GM12878 (cell line): ENCODE results near the gene SHROOM2. TPM values are rescaled to one million over a fixed set of nuclear protein-coding genes. Genes with fewer than 3 reads are reported as not detected.

Experiments used
- ATAC-seq: fragments of 200-7000 bp; cut with Tn5 transposase; 3 replicates; pipeline ENCODE4 v1.9.1; 2020; ENCODE audit warnings: mild to moderate bottlenecking, moderate library complexity
- BruUV-seq: library from RNA; stranded (reverse); fragments of 400-500 nt; replicated peaks from 2 replicates; lab custom pipeline; 2021; lab: Mats Ljungman, UMichigan
- CTCF ChIA-PET: fragments of 300-600 bp; sonication (Branson Sonifier 250); formaldehyde crosslinking; extraction: SDS; loops from one replicate; lab custom pipeline; 2021; ENCODE audit warnings: inconsistent platforms; lab: Yijun Ruan, JAX
- POLR2A ChIA-PET: fragments of 350-600 bp; formaldehyde crosslinking; extraction: SDS; loops from one replicate; lab custom pipeline; 2021; ENCODE audit warnings: inconsistent platforms; lab: Charles Lee
- RAD21 ChIA-PET: fragments of 300-600 bp; sonication (Branson Sonifier 250); formaldehyde crosslinking; loops from one replicate; lab custom pipeline; 2023; ENCODE audit warnings: antibody characterized with exemption; ENCODE audit not compliant: unreplicated experiment; lab: Charles Lee
- SMC1A ChIA-PET: fragments of 300-600 bp; sonication (Branson Sonifier 250); formaldehyde crosslinking; loops from one replicate; lab custom pipeline; 2023; ENCODE audit not compliant: unreplicated experiment, uncharacterized antibody; lab: Charles Lee
- DNase-seq: peaks from one replicate; pipeline ENCODE4 v3.0.0-alpha.2; 2011; ENCODE audit warnings: low read depth, low spot score
- FAIRE-seq: peaks from 3 replicates; lab custom pipeline; 2011; peaks lifted over from hg19 to GRCh38; lab: Jason Lieb, UNC
- H2AFZ ChIP-seq: 2 replicates; pipeline ENCODE4 v1.6.0; 2011; ENCODE audit warnings: low read depth, low read length, control low read depth; ENCODE audit not compliant: control insufficient read depth
- H3K27ac ChIP-seq: 2 replicates; pipeline ENCODE4 v1.5.1; 2011; ENCODE audit warnings: control low read depth; ENCODE audit not compliant: control insufficient read depth, insufficient read depth
- H3K27me3 ChIP-seq, 2 experiments: replicated peaks in 1 of 2; 2 replicates each; pipeline versions ENCODE4 v1.6.0 to v1.6.1; 2011; ENCODE audit warnings: low read length in 1 of 2; ENCODE audit not compliant: control insufficient read depth in 2 of 2, insufficient read depth in 2 of 2
- H3K36me3 ChIP-seq, 2 experiments: 2 replicates each; pipeline ENCODE4 v1.5.1; 2011; ENCODE audit warnings: low read length in 1 of 2; ENCODE audit not compliant: control insufficient read depth in 2 of 2, insufficient read depth in 2 of 2
- H3K4me1 ChIP-seq: 2 replicates; pipeline ENCODE4 v1.6.1; 2011; ENCODE audit warnings: mild to moderate bottlenecking, low read length, moderate library complexity, mixed read lengths; ENCODE audit not compliant: control insufficient read depth, insufficient read depth
- H3K4me2 ChIP-seq: 2 replicates; pipeline ENCODE4 v1.6.0; 2011; ENCODE audit warnings: control low read depth; ENCODE audit not compliant: control insufficient read depth, insufficient read depth
- H3K4me3 ChIP-seq: fragments of 200-600 bp; sonication (generic); 2 replicates; pipeline ENCODE4 v1.5.1; 2016
- H3K79me2 ChIP-seq: 2 replicates; pipeline ENCODE4 v1.6.0; 2011; ENCODE audit warnings: low read length; ENCODE audit not compliant: control insufficient read depth, insufficient read depth
- H3K9ac ChIP-seq: 2 replicates; pipeline ENCODE4 v1.8.0; 2011; ENCODE audit warnings: low read length, control low read depth, mixed read lengths; ENCODE audit not compliant: control insufficient read depth, insufficient read depth
- H3K9me3 ChIP-seq: replicated peaks from 3 replicates; pipeline ENCODE4 v1.5.1; 2011; ENCODE audit warnings: mild to moderate bottlenecking, low read length; ENCODE audit not compliant: control insufficient read depth, insufficient read depth
- H4K20me1 ChIP-seq: 2 replicates; pipeline ENCODE4 v1.6.0; 2011; ENCODE audit not compliant: control insufficient read depth, insufficient read depth
- CBX3 ChIP-seq: fragments of 200-600 bp; sonication (generic); IDR thresholded peaks from 2 replicates; pipeline ENCODE4 v1.6.1; 2016; ENCODE audit warnings: low read depth, borderline replicate concordance
- CBX5 ChIP-seq: sonication (generic); IDR thresholded peaks from 2 replicates; pipeline ENCODE4 v1.6.1; 2016; ENCODE audit warnings: low read depth, moderate library complexity, mild to moderate bottlenecking, inconsistent platforms
- CHD2 ChIP-seq: IDR thresholded peaks from 2 replicates; pipeline ENCODE4 v1.6.1; 2011; ENCODE audit warnings: low read depth, low read length, improper control_type of control experiment, borderline replicate concordance
- ESRRA ChIP-seq: IDR thresholded peaks from 2 replicates; pipeline ENCODE4 v1.6.1; 2012; ENCODE audit warnings: mild to moderate bottlenecking, low read length, improper control_type of control experiment
- HDGF ChIP-seq: fragments of 450-650 bp; IDR thresholded peaks from 2 replicates; pipeline ENCODE4 v1.6.1; 2016; ENCODE audit warnings: antibody characterized with exemption
- MXI1 ChIP-seq: fragments of 150-350 bp; IDR thresholded peaks from 2 replicates; pipeline ENCODE4 v1.6.1; 2011; ENCODE audit warnings: low read depth, mild to moderate bottlenecking, inconsistent platforms, low read length, improper control_type of control experiment
- NFXL1 ChIP-seq: fragments of 450-650 bp; IDR thresholded peaks from 2 replicates; pipeline ENCODE4 v1.6.1; 2017; ENCODE audit warnings: antibody characterized with exemption, mild to moderate bottlenecking, borderline replicate concordance
- NR2F1 ChIP-seq: fragments of 450-650 bp; conservative IDR thresholded peaks from 2 replicates; pipeline ENCODE4 v1.6.1; 2017; ENCODE audit warnings: mild to moderate bottlenecking
- POLR2A ChIP-seq: IDR thresholded peaks from 2 replicates; pipeline ENCODE4 v1.6.1; 2011; ENCODE audit warnings: low read depth, mild to moderate bottlenecking, low read length
- POU2F2 ChIP-seq: IDR thresholded peaks from 3 replicates; pipeline ENCODE4 v1.6.1; 2011; ENCODE audit warnings: low read depth, mild to moderate bottlenecking, low read length, borderline replicate concordance
- RB1 ChIP-seq: fragments of 450-650 bp; formaldehyde crosslinking; IDR thresholded peaks from 2 replicates; pipeline ENCODE4 v1.6.1; 2017; ENCODE audit warnings: mild to moderate bottlenecking, borderline replicate concordance
- SMARCA5 ChIP-seq: fragments of 450-650 bp; IDR thresholded peaks from 2 replicates; pipeline ENCODE4 v1.6.1; 2017; ENCODE audit warnings: mild to moderate bottlenecking
- SREBF1 ChIP-seq: IDR thresholded peaks from 2 replicates; pipeline ENCODE4 v1.6.1; 2012; ENCODE audit warnings: mild to moderate bottlenecking, low read length
- STAT3 ChIP-seq: IDR thresholded peaks from 2 replicates; pipeline ENCODE4 v1.6.1; 2011; ENCODE audit warnings: low read depth, low read length, improper control_type of control experiment
- TARDBP ChIP-seq: IDR thresholded peaks from 2 replicates; pipeline ENCODE4 v1.6.1; 2016; ENCODE audit warnings: borderline replicate concordance
- TBL1XR1 ChIP-seq: IDR thresholded peaks from 2 replicates; pipeline ENCODE4 v1.6.1; 2012; ENCODE audit warnings: low read depth, low read length, improper control_type of control experiment
- YBX1 ChIP-seq: fragments of 450-650 bp; IDR thresholded peaks from 2 replicates; pipeline ENCODE4 v1.6.1; 2016; ENCODE audit warnings: antibody characterized with exemption
- ZNF274 ChIP-seq: IDR thresholded peaks from one replicate; pipeline ENCODE4 v1.8.0; 2011; ENCODE audit not compliant: insufficient read length, insufficient read depth
- WGBS: methylation state at CpG from one replicate; pipeline ENCODE4 v1.1.6; 2016; ENCODE audit warnings: low lambda C conversion rate; ENCODE audit not compliant: insufficient replicate concordance, insufficient coverage; ENCODE audit errors: missing lambda C conversion rate; 5-methylcytosine and 5-hydroxymethylcytosine counted together
- in situ Hi-C: fragments of 300-500 bp; cut with MboI; formaldehyde crosslinking; loops from 9 replicates; pipeline ENCODE4 v1.14.3; 2018; ENCODE audit warnings: mixed read lengths
- intact Hi-C: fragments of 100-400 bp; cut with micrococcal nuclease; formaldehyde crosslinking; loops from one replicate; pipeline ENCODE4 v1.14.2; 2022; ENCODE audit not compliant: unreplicated experiment
- polyA plus RNA-seq, 11 experiments: library from polyadenylated mRNA; depleted of rRNA in 4 of 11; unstranded in 6 of 11; stranded (reverse) in 5 of 11; fragments of >200 nt; fragmentation: Nextera tagmentation in 4 of 11; fragmentation: Illumina TruSeq in 1 of 11; extraction: Ambion mirVana in 4 of 11; extraction: Trizol in 1 of 11; gene quantifications; 1 replicate in 1 of 11; 2 replicates in 10 of 11; pipeline versions ENCODE4 v1.2.1 to v1.2.3, GENCODE V29; 2011 to 2016; ENCODE audit warnings: inconsistent platforms in 2 of 11, missing spikeins in 2 of 11, low read depth in 1 of 11
- total RNA-seq, 4 experiments: library from RNA; depleted of rRNA in 3 of 4; stranded (reverse); fragments of >200 nt in 3 of 4; fragmentation: Illumina TruSeq in 1 of 4; extraction: Trizol in 1 of 4; gene quantifications; 2 replicates each; pipeline versions ENCODE4 v1.2.1 to v1.2.3, GENCODE V29; 2013 to 2021
- TF ChIP-seq, protein P1 (sequence below): fragments of 450-650 bp; IDR thresholded peaks from 2 replicates; pipeline ENCODE4 v1.6.1; 2017; ENCODE audit warnings: mild to moderate bottlenecking, low read depth, inconsistent platforms; ENCODE audit not compliant: poor library complexity, severe bottlenecking
- TF ChIP-seq, protein P2 (sequence below): IDR thresholded peaks from 2 replicates; pipeline ENCODE4 v1.6.1; 2012; ENCODE audit warnings: low read depth, low read length, improper control_type of control experiment
- TF ChIP-seq, protein P3 (sequence below): fragments of 150-350 bp; IDR thresholded peaks from 2 replicates; pipeline ENCODE4 v1.6.1; 2016; ENCODE audit warnings: low read depth, low read length

SHROOM2 gene
- total and polyA plus RNA-seq, 10 of the 15 experiments (the other 5 are each of a cell fraction or from before 2014, with no cell fraction given) = under 0.01 to 0.15 (median 0.09) TPM; not detected in 2

DNA sequence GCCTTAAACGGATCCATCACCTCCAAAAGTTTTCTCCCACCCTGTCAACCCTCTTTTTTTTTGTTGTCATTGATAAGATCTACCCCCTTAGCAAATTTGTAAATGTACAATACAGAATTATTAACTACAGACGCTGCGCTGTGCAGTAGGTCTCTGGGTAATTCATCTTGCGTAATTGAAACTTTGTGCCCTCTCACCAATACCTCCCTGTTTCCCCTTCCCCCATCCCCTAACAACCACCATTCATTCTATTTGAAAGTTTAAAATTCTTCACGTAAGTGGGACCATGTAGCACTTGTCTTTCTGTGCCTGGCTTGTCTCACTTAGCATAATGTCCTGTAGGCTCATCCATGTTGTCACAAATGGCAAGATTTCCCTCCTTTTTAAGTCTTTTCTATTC, 135.2 kb downstream of the SHROOM2 start (continued):
- TF ChIP-seq ZNF274 (no peak), NFXL1 (no peak), TARDBP (no peak), HDGF (no peak), CHD2 (no peak), CBX5 (no peak), POLR2A (no peak), RB1 (no peak)
- TF ChIP-seq, protein P1, sequence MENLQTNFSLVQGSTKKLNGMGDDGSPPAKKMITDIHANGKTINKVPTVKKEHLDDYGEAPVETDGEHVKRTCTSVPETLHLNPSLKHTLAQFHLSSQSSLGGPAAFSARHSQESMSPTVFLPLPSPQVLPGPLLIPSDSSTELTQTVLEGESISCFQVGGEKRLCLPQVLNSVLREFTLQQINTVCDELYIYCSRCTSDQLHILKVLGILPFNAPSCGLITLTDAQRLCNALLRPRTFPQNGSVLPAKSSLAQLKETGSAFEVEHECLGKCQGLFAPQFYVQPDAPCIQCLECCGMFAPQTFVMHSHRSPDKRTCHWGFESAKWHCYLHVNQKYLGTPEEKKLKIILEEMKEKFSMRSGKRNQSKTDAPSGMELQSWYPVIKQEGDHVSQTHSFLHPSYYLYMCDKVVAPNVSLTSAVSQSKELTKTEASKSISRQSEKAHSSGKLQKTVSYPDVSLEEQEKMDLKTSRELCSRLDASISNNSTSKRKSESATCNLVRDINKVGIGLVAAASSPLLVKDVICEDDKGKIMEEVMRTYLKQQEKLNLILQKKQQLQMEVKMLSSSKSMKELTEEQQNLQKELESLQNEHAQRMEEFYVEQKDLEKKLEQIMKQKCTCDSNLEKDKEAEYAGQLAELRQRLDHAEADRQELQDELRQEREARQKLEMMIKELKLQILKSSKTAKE = no peak

DNA sequence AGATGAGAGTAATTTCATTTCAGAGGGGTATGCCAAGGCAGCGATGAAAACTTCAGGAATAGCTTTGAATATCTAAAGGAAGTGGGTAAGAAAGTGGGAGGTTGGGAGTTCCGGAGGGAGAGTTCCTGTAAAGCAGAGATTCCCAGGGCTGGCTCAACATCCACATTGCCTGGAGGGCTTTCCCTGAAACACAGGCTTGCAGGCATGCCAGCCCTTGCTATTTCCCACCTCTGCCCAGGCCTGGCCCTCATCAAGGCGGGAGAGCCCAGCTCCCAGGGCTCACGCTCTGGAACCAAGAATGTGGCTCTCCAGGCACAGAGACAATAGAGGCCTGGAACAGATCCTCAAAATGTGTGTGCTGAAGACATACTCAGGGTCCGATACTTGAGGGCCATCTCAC, 137.1 kb downstream of the SHROOM2 start:
- POLR2A ChIA-PET = no interaction called here
- H2AFZ ChIP-seq = no peak overlapping the region
- intact Hi-C loops (no loop called here), in situ Hi-C loops (no loop called here)
- no peak overlapping the region for H3K27ac ChIP-seq
- WGBS = 22% methylated on average over 5 of the region's 5 CpGs
- no peak for TF ChIP-seq POU2F2
- TF ChIP-seq STAT3 = no peak
- TF ChIP-seq, protein P2, sequence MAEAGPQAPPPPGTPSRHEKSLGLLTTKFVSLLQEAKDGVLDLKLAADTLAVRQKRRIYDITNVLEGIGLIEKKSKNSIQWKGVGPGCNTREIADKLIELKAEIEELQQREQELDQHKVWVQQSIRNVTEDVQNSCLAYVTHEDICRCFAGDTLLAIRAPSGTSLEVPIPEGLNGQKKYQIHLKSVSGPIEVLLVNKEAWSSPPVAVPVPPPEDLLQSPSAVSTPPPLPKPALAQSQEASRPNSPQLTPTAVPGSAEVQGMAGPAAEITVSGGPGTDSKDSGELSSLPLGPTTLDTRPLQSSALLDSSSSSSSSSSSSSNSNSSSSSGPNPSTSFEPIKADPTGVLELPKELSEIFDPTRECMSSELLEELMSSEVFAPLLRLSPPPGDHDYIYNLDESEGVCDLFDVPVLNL = no peak
- TF ChIP-seq NR2F1 = no peak
- no peak for TF ChIP-seq ESRRA
- TF ChIP-seq TBL1XR1 = no peak
- no peak for TF ChIP-seq SMARCA5
- TF ChIP-seq YBX1 = no peak
- TF ChIP-seq SREBF1 = no peak
- TF ChIP-seq, protein P3, sequence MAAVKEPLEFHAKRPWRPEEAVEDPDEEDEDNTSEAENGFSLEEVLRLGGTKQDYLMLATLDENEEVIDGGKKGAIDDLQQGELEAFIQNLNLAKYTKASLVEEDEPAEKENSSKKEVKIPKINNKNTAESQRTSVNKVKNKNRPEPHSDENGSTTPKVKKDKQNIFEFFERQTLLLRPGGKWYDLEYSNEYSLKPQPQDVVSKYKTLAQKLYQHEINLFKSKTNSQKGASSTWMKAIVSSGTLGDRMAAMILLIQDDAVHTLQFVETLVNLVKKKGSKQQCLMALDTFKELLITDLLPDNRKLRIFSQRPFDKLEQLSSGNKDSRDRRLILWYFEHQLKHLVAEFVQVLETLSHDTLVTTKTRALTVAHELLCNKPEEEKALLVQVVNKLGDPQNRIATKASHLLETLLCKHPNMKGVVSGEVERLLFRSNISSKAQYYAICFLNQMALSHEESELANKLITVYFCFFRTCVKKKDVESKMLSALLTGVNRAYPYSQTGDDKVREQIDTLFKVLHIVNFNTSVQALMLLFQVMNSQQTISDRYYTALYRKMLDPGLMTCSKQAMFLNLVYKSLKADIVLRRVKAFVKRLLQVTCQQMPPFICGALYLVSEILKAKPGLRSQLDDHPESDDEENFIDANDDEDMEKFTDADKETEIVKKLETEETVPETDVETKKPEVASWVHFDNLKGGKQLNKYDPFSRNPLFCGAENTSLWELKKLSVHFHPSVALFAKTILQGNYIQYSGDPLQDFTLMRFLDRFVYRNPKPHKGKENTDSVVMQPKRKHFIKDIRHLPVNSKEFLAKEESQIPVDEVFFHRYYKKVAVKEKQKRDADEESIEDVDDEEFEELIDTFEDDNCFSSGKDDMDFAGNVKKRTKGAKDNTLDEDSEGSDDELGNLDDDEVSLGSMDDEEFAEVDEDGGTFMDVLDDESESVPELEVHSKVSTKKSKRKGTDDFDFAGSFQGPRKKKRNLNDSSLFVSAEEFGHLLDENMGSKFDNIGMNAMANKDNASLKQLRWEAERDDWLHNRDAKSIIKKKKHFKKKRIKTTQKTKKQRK = no peak
- TF ChIP-seq CBX3 = no peak
- no peak for TF ChIP-seq MXI1
- H3K79me2 ChIP-seq = no peaks in the 10 kb centered on the region
- H3K4me2 ChIP-seq = no peak overlapping the region
- H3K9ac ChIP-seq = no peak overlapping the region
- ATAC-seq (no peak), FAIRE-seq (no peak), DNase-seq (no peak)
- no peaks in the 10 kb centered on the region for H3K27me3 ChIP-seq
- no peaks in the 10 kb centered on the region for H3K4me1 ChIP-seq
- H3K9me3 ChIP-seq = no peaks in the 10 kb centered on the region; the same call in 2 of the 3 replicates
- RAD21 ChIA-PET = no interaction called here
- H3K4me3 ChIP-seq = no peak overlapping the region
- no TSS peak for BruUV-seq
- H3K36me3 ChIP-seq = no peaks in the 10 kb centered on the region
- H4K20me1 ChIP-seq = no peaks in the 10 kb centered on the region
- CTCF ChIA-PET = no interaction called here
- SMC1A ChIA-PET = no interaction called here
